Measurements from ENCODE around the gene ZNF57. TPM values are rescaled to one million over a fixed set of nuclear protein-coding genes. Genes with fewer than 3 reads are reported as not detected.
"Not testable (repeated sequence)": the region's sequence is repeated elsewhere in the genome, so short reads cannot be mapped to it uniquely, and the experiment has no call there.

The ZNF57 gene
- total RNA-seq, 4 donors from 2014 or later, result 1.2 to 22.1 (median 14.1) TPM

- WGBS, 2 donors (ENCODE audit: low coverage in 1 of 2), result 26 to 28% methylated on average over 8 to 17 of the region's 17 CpGs
- no peak overlapping the region for H3K4me3 ChIP-seq
- peak; percentile 47 for DNase-seq
- peaks cover 0 to 5% (median 1%) of the 10 kb centered on the region in 4 donors for H3K4me1 ChIP-seq
- no peak overlapping the region for H3K27ac ChIP-seq
- H3K36me3 ChIP-seq, result no peaks in the 10 kb centered on the region
- intact Hi-C loops (cut with DNase I; ENCODE audit: low total_unique reads), result loop anchor here (5.0 to 10.0 kb wide), 2 partner anchors 143 to 200 kb away; no protein-coding TSS in a partner anchor
- no peaks in the 10 kb centered on the region for H3K27me3 ChIP-seq
- in situ Hi-C loops (cut with MboI; ENCODE audit: low pct_ligation_motif_present in 1 of 4, low pct_unique_long_range_greater_than_20kb in 1 of 4, low sequenced_read_pairs in 3 of 4), result loop anchor here in 3 of 4 donors (5.0 to 25.0 kb wide), 3 partner anchors 125 to 200 kb away; partner anchors contain the start of gene GNA11 (in 1 of the 3)
- no peaks in the 10 kb centered on the region for H3K9me3 ChIP-seq
- TF ChIP-seq POLR2AphosphoS5 (IDR thresholded peaks at IDR 0.05), result peak in 2 of 3 donors; percentile 7 to 8
- TF ChIP-seq CTCF (IDR thresholded peaks at IDR 0.05), result peak; percentile 70 to 96 (median 73)
- TF ChIP-seq EP300 (IDR thresholded peaks at IDR 0.05; ENCODE audit: low read depth), result no peak
These were observed 61.4 kb downstream of the ZNF57 start for GRCh38 chr19:2962018-2962670.

- in situ Hi-C loops (cut with MboI; ENCODE audit: low pct_ligation_motif_present in 1 of 4, low pct_unique_long_range_greater_than_20kb in 1 of 4, low sequenced_read_pairs in 3 of 4), result loop anchor here in 3 of 4 donors (5.0 to 25.0 kb wide), 3 partner anchors 124 to 199 kb away; partner anchors contain the start of gene GNA11 (in 1 of the 3)
- 80 to 84% methylated on average over 3 to 5 of the region's 5 CpGs for WGBS, 2 donors (ENCODE audit: low coverage in 1 of 2)
These were observed 62.4 kb downstream of the ZNF57 start for GRCh38 chr19:2963122-2963521.

GRCh38 chr19:2963631-2964030 is 62.9 kb downstream of the ZNF57 start:
- in situ Hi-C loops (cut with MboI; ENCODE audit: low pct_ligation_motif_present in 1 of 4, low pct_unique_long_range_greater_than_20kb in 1 of 4, low sequenced_read_pairs in 3 of 4), result loop anchor here in 3 of 4 donors (5.0 to 25.0 kb wide), 3 partner anchors 124 to 199 kb away; partner anchors contain the start of gene GNA11 (in 1 of the 3)
- H3K27me3 ChIP-seq, H3K4me1 ChIP-seq: not testable (repeated sequence)

More at GRCh38 chr19:2963122-2963521, 62.4 kb downstream of the ZNF57 start:
- no peak for TF ChIP-seq EP300 (IDR thresholded peaks at IDR 0.05; ENCODE audit: low read depth)
- no peak for TF ChIP-seq POLR2AphosphoS5 (IDR thresholded peaks at IDR 0.05)
- TF ChIP-seq POLR2A (IDR thresholded peaks at IDR 0.05), result no peak
- TF ChIP-seq CTCF (IDR thresholded peaks at IDR 0.05), result no peak
- Histone ChIP-seq H3K4me3 (no peak overlapping the region), H3K9me3 (no peaks in the 10 kb centered on the region), H3K27me3 (no peaks in the 10 kb centered on the region), H3K27ac (no peak overlapping the region), H3K4me1 (peaks cover 0 to 5% (median 1%) of the 10 kb centered on the region in 4 donors), H3K36me3 (no peaks in the 10 kb centered on the region)
- DNase-seq, result no peak
- intact Hi-C loops (cut with DNase I; ENCODE audit: low total_unique reads), result loop anchor here (5.0 to 10.0 kb wide), 2 partner anchors 142 to 199 kb away; no protein-coding TSS in a partner anchor

GRCh38 chr19:2964874-2965273 is 64.1 kb downstream of the ZNF57 start:
- peaks cover 0 to 15% (median 10%) of the 10 kb centered on the region in 4 donors for H3K4me1 ChIP-seq
- TF ChIP-seq EP300 (IDR thresholded peaks at IDR 0.05; ENCODE audit: low read depth) (no peak), POLR2AphosphoS5 (IDR thresholded peaks at IDR 0.05) (no peak), CTCF (IDR thresholded peaks at IDR 0.05) (no peak), POLR2A (IDR thresholded peaks at IDR 0.05) (no peak)
- intact Hi-C loops (cut with DNase I; ENCODE audit: low total_unique reads), result loop anchor here (5.0 to 10.0 kb wide), 2 partner anchors 140 to 197 kb away; no protein-coding TSS in a partner anchor
- H3K27me3 ChIP-seq, result no peaks in the 10 kb centered on the region
- no peak overlapping the region for H3K4me3 ChIP-seq
- no peaks in the 10 kb centered on the region for H3K9me3 ChIP-seq
- no peak for DNase-seq
- H3K36me3 ChIP-seq, result no peaks in the 10 kb centered on the region
- WGBS, 2 donors (ENCODE audit: low coverage in 1 of 2), result 75 to 99% methylated on average over 1 to 5 of the region's 5 CpGs
- in situ Hi-C loops (cut with MboI; ENCODE audit: low pct_ligation_motif_present in 1 of 4, low pct_unique_long_range_greater_than_20kb in 1 of 4, low sequenced_read_pairs in 3 of 4), result loop anchor here in 3 of 4 donors (5.0 to 25.0 kb wide), 3 partner anchors 122 to 197 kb away; partner anchors contain the start of gene GNA11 (in 1 of the 3)
- H3K27ac ChIP-seq, result no peak overlapping the region

More at GRCh38 chr19:2963631-2964030, 62.9 kb downstream of the ZNF57 start:
- WGBS, 2 donors (ENCODE audit: low coverage in 1 of 2), result 58 to 74% methylated on average over 5 to 12 of the region's 12 CpGs
- DNase-seq, H3K4me3 ChIP-seq, H3K9me3 ChIP-seq, H3K27ac ChIP-seq, H3K36me3 ChIP-seq: not testable (repeated sequence)
- intact Hi-C loops (cut with DNase I; ENCODE audit: low total_unique reads), result loop anchor here (5.0 to 10.0 kb wide), 2 partner anchors 141 to 199 kb away; no protein-coding TSS in a partner anchor
